Psoas muscle (tissue), 8 donors: ENCODE results near the gene C19orf44. TPM values are rescaled to one million over a fixed set of nuclear protein-coding genes. Genes with fewer than 3 reads are reported as not detected.
"Not testable (repeated sequence)": the region's sequence is repeated elsewhere in the genome, so short reads cannot be mapped to it uniquely, and the experiment has no call there.

Source experiments
- ATAC-seq, 4 donors: fragments of 200-7000 bp; cut with Tn5 transposase; one replicate each; pipeline ENCODE4 v1.9.1; 2020; ENCODE audit warnings: moderate library complexity in 3 of 4, mild to moderate bottlenecking in 2 of 4
- DNase-seq, 2 donors: peaks; one replicate each; pipeline ENCODE4 v3.0.0-alpha.2; 2020
- H3K27ac ChIP-seq: fragments of 200-600 bp; one replicate; pipeline ENCODE4 v1.8.0; 2022
- H3K27me3 ChIP-seq, 3 donors: fragments of 200-600 bp in 1 of 3; one replicate each; pipeline versions ENCODE4 v1.6.1 to v1.8.0; 2013 to 2022; ENCODE audit warnings: low read length in 2 of 3, mild to moderate bottlenecking in 2 of 3, moderate library complexity in 1 of 3; ENCODE audit not compliant: insufficient read depth in 3 of 3
- H3K36me3 ChIP-seq, 2 donors: fragments of 200-600 bp in 1 of 2; one replicate each; pipeline versions ENCODE4 v1.6.1 to v1.8.0; 2013 to 2022; ENCODE audit warnings: low read depth in 1 of 2, mild to moderate bottlenecking in 1 of 2, moderate library complexity in 1 of 2; ENCODE audit not compliant: insufficient read depth in 1 of 2
- H3K4me1 ChIP-seq: fragments of 200-600 bp; one replicate; pipeline ENCODE4 v1.8.0; 2022
- H3K4me3 ChIP-seq: fragments of 200-600 bp; one replicate; pipeline ENCODE4 v1.8.0; 2022; ENCODE audit warnings: mild to moderate bottlenecking
- H3K9me3 ChIP-seq: fragments of 200-600 bp; one replicate; pipeline ENCODE4 v1.8.0; 2022
- WGBS, 3 donors: extraction: QIAGEN DNeasy Blood & Tissue Kit; methylation state at CpG; one replicate each; pipeline versions ENCODE4 v1.1.6 to v1.1.7; 2013; 5-methylcytosine and 5-hydroxymethylcytosine counted together
- intact Hi-C, 2 donors: fragments of 100-400 bp; cut with DNase I; formaldehyde crosslinking; loops; one replicate each; pipeline versions ENCODE4 v1.11.0 to v1.14.2; 2022
- polyA plus RNA-seq, 3 donors: library from polyadenylated mRNA; stranded (reverse); fragments of 200-250 nt; gene quantifications; one replicate each; pipeline ENCODE4 v1.2.3, GENCODE V29; 2013
- total RNA-seq, 4 donors: library from RNA; stranded (reverse); fragmentation: NEBNext Ultra II Directional in 2 of 4; extraction: Animal tissue kit (Norgen Biotek cat#: 25700) in 2 of 4; gene quantifications; one replicate each; pipeline versions ENCODE4 v1.2.1 to v1.2.4, GENCODE V29; 2021 to 2023
- TF ChIP-seq, protein P1 (sequence below): fragments of 200-600 bp; IDR thresholded peaks from one replicate; pipeline ENCODE4 v1.8.0; 2022; ENCODE audit warnings: antibody characterized with exemption
- donor health status: healthy with polysubstance abuse.
- donor health status: DM: no; HTN: no; CAD: no; lungs with moderate emphysema.
- donor health status: Bipolar disorder and iron deficiency.
- donor health status: healthy.
- donor health status: DM: yes; HTN: yes; CAD: no.
- donor health status: DM: no; HTN: no; CAD: no.
- donor health status: DM: no; HTN: no; CAD: no.
- donor health status: DM: yes; HTN: yes; CAD: no.

C19orf44 gene
- total and polyA plus RNA-seq, 7 donors: 3.8 to 7.4 (median 5.7) TPM

DNA sequence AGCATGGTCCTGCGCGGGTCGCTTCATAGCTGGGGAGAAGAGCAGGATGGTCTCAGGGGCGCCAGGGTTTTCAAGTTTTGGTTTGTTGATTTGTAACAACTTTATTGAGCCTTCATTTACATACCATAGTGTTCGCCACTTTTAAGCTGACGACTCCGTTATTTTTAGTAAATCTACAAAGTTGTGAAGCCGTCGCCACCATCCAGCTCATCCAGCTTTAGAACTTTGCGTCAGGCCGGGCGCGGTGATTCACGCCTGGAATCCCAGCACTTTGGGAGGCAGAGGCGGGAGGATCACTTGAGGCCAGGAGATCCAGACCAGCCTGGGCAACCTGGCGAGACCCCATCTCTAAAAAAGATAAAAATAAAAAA is 404 bp downstream of the C19orf44 start:
- TF ChIP-seq, protein P1, sequence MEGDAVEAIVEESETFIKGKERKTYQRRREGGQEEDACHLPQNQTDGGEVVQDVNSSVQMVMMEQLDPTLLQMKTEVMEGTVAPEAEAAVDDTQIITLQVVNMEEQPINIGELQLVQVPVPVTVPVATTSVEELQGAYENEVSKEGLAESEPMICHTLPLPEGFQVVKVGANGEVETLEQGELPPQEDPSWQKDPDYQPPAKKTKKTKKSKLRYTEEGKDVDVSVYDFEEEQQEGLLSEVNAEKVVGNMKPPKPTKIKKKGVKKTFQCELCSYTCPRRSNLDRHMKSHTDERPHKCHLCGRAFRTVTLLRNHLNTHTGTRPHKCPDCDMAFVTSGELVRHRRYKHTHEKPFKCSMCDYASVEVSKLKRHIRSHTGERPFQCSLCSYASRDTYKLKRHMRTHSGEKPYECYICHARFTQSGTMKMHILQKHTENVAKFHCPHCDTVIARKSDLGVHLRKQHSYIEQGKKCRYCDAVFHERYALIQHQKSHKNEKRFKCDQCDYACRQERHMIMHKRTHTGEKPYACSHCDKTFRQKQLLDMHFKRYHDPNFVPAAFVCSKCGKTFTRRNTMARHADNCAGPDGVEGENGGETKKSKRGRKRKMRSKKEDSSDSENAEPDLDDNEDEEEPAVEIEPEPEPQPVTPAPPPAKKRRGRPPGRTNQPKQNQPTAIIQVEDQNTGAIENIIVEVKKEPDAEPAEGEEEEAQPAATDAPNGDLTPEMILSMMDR: no peak
- peak overlapping the region; percentile 89 for H3K27ac ChIP-seq
- no peaks in the 10 kb centered on the region for H3K9me3 ChIP-seq
- H3K4me3 ChIP-seq: peak overlapping the region; percentile 81
- 11 to 14% (median 13%) methylated on average over 16 of the region's 16 CpGs for WGBS, 3 donors
- peaks cover 0 to 12% of the 10 kb centered on the region in 2 donors for H3K36me3 ChIP-seq
- H3K4me1 ChIP-seq: peaks cover 8% of the 10 kb centered on the region
- DNase-seq: peak; percentile 63 to 89
- no peaks in the 10 kb centered on the region for H3K27me3 ChIP-seq
- ATAC-seq: peak; percentile 65 to 81 (median 72)
- intact Hi-C loops: loop anchor here in 1 of 2 donors (5.0 kb wide), 2 partner anchors 46 to 54 kb away; partner anchors contain the start of gene CHERP

DNA sequence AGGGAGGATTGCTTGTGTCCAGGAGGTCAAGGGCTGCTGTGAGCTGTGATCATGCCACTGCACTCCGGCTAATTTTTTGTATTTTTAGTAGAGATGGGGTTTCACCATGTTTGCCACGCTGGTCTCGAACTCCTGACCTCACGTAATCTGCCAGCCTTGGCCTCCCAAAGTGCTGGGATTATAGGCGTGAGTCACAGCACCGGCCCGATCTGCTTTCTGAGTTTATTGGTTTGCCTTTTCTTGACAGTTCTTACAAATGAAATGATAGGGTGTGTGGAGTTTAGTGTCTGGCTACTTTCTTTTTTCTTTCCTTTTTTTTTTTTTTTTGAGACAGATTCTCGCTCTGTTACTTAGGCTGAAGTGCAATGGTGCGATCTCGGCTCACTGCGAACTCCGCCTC is 848 bp downstream of the C19orf44 start:
- TF ChIP-seq, protein P1: no peak
- Histone ChIP-seq H3K9me3 (no peaks in the 10 kb centered on the region), H3K27me3 (no peaks in the 10 kb centered on the region), H3K27ac (peak overlapping the region; percentile 89), H3K4me3 (peak overlapping the region; percentile 81), H3K4me1 (peaks cover 8% of the 10 kb centered on the region), H3K36me3 (peaks cover 0 to 17% of the 10 kb centered on the region in 2 donors)
- ATAC-seq: no peak
- DNase-seq: no peak
- intact Hi-C loops: loop anchor here in 1 of 2 donors (5.0 kb wide), 2 partner anchors 45 to 55 kb away; partner anchors contain the start of gene CHERP
- 62 to 76% (median 68%) methylated on average over 12 of the region's 12 CpGs for WGBS, 3 donors

DNA sequence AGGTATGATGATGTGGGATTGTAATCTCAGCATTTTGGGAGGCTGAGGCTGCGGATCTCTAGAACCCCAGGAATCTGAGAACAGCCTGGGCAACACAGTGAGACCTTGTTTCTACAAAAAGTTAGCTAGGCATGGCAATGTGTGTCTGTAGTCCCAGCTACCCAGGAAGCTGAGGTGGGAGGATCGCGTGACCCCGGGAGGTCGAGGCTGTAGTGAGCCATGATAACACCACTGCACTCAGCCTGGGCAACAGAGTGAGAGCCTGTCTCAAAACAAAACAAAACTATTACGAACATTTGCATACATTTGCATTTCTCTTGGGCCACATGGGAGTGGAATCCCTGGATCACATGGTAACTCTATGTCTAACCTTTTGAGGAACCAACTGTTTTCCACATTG is 1.6 kb downstream of the C19orf44 start:
- no peak overlapping the region for H3K4me3 ChIP-seq
- no peaks in the 10 kb centered on the region for H3K9me3 ChIP-seq
- H3K27ac ChIP-seq: peak overlapping the region; percentile 89
- DNase-seq (no peak), ATAC-seq (no peak)
- WGBS, 3 donors: 92 to 95% (median 94%) methylated on average over 6 of the region's 6 CpGs
- H3K4me1 ChIP-seq: peaks cover 8% of the 10 kb centered on the region
- intact Hi-C loops: loop anchor here in 1 of 2 donors (5.0 kb wide), 2 partner anchors 44 to 56 kb away; partner anchors contain the start of gene CHERP
- peaks cover 0 to 25% of the 10 kb centered on the region in 2 donors for H3K36me3 ChIP-seq
- TF ChIP-seq, protein P1: no peak
- no peaks in the 10 kb centered on the region for H3K27me3 ChIP-seq

DNA sequence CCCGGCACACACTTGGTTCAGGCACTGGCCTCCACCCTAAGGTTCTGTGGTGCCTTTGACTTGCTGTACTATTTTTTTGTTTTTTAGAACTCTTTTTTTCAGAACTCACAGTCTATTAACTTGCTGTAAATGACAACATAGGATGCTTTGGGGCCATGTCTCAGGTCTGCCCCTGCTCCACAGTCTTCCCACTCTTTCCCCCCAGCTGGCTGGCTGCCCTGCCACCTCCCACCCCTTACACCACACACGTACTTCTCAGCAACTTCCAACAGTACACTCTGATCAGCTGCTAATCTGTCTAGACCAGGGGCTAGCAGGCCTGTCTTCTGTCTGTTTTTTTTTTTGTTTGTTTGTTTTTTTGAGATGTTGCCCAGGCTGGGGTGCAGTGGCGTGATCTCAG is 8.1 kb downstream of the C19orf44 start:
- no peak overlapping the region for H3K4me3 ChIP-seq
- DNase-seq (no peak), ATAC-seq (no peak)
- no peaks in the 10 kb centered on the region for H3K9me3 ChIP-seq
- intact Hi-C loops: no loop called here
- WGBS, 3 donors: 88 to 89% (median 88%) methylated on average over 3 of the region's 3 CpGs
- no peak overlapping the region for H3K27ac ChIP-seq
- H3K36me3 ChIP-seq: peaks cover 0 to 43% of the 10 kb centered on the region in 2 donors
- H3K27me3 ChIP-seq: no peaks in the 10 kb centered on the region
- no peaks in the 10 kb centered on the region for H3K4me1 ChIP-seq
- TF ChIP-seq, protein P1: no peak

DNA sequence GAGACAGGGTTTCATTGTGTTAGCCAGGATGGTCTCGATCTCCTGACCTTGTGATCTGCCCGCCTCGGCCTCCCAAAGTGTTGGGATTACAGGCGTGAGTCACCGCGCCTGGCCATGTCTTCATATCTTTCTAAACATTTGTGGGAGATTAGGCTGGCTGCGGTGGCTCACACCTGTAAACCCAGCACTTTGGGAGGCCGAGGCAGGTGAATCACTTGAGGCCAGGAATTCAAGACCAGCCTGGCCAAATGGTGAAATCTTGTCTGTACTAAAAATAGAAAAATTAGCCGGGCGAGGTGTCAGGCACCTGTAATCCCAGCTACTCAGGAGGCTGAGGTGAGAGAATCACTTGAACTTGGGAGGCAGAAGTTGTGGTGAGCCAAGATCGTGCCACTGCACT is 10.0 kb downstream of the C19orf44 start:
- DNase-seq, H3K4me1 ChIP-seq, H3K9me3 ChIP-seq, H3K27me3 ChIP-seq, H3K4me3 ChIP-seq, intact Hi-C loops: not testable (repeated sequence)
- WGBS, 3 donors: 82 to 90% (median 84%) methylated on average over 11 of the region's 11 CpGs
- peak overlapping the region; percentile 23 for H3K27ac ChIP-seq
- peaks cover 0 to 54% of the 10 kb centered on the region in 2 donors for H3K36me3 ChIP-seq
- ATAC-seq: peak in 2 of 4 donors; percentile 8 to 16
